ENCODE data around the gene SOX1. TPM values are rescaled to one million over a fixed set of nuclear protein-coding genes. Genes with fewer than 3 reads are reported as not detected.

Gene SOX1
- polyA plus RNA-seq, 4 donors: not detected

DNA sequence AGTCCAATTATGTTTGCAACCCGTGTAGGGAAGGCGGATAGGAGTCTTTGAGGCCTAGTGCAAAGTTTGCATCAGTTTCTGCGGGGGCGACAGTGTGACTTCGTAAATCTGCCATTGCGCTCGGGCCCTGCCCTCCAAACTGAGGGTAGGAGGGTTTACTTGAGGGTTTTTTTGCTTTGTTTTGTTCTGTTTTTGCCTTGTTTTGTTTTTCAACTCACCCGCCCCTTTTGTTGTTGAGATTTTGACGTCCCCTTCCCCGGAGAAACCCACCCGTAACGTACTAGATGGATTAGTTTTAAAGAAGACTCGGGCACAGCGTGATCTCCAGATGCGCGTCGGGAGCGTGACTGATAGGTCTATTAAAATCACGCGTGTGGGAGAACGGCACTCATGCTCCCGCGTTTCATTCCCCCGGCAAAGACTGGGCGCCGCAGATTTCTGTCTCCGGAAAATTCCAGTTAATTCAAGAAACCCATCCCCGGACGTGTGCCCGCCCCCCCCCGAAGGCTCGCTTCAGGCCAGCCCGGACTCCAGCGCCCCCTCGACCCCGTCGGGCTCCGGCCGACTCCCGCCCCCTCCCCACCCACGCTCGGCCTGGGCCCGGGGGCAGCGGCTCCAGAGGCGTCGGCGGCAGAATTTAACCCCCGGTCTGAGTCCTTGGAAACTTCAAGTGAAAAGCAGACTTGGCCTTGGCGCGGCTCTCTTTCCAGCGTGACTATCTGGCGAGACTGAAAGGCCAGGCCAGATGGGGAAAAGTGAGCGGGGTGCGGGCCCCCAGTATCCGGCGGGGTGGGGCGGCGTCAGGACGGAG is 5.0 kb downstream of the SOX1 start:
- DNase-seq (ENCODE audit: low read depth in 4 of 4, low spot score in 2 of 4): no peak

DNA sequence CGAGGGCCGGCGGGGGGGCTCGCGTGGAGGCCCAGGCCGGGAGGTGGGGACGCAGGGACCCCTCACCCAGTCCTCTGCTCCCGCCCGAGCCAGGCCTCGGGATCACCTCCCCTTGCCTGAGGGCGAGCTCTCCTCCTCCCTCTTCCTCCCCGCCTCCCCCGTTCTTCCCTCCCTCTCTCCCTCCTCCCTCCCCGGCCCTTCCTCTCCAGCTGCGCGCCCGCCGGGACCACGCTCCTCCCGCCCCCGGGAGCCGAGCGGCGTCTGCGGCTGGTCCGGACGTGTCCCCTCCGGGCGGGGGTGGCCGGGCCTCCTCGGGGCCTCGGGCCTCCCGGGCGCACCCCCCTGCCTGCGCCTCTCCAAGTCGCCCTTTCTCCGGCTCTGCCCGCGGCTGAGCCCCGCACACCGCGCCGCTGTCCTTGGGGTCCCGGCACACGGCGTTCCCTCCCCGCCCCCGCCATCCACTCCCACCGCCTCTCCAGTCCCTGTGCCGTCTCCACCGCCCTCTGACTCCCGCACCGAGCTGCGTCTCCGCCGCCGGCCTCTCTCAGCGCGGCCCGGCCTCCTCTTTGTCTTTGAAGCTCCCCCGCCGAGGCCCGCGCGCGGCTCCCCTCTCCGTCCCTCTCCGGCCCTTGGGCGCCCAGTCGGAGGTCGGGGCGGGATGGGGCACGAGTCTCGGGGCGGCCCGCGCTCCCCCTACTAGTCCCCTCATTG is 5.7 kb downstream of the SOX1 start:
- no peak for DNase-seq (ENCODE audit: low read depth in 4 of 4, low spot score in 2 of 4)

DNA sequence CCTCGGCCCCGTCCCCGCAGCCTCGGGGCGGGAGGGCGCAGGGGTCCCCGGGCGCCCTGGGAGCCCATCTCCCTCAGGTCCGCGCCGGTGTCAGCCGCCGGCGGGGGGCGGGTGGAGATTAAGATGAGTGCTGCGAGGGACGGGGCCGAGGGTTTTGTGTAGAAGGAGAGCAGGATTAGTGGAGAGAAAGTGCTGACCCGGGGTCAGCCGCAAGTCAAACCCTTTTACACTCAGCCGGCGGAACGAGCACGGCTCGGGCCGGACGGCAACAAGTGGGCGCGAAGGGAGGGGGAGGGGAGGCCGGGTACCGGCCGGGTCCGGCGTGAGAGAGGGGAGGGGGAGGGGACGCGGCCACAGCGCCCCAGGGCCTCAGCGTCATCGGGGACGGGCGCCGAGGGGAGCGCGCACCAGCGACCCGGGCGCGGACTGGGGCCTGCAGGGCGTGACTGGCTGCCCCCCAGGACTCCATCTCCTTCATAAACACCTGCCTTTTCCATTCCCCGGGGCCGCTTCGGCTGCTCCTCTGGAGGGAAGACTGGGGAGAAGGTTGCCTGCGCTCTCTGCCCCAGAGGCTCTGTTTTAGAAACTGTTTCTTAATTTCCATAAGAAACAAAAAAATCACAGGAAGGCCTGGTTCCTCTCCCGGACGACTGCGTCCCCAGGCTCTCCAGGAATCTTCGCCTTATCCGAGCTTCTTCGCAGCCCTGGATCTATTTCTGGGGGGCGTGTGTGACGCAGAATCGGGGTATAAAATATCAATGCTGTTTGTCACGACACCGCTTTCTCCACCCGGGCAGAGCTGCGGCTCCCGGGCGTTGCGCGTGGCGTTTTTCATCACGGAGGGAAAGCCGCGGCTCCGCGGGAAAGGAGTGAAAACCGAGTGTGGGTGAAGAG is 6.5 kb downstream of the SOX1 start:
- DNase-seq (ENCODE audit: low read depth in 4 of 4, low spot score in 2 of 4): no peak

DNA sequence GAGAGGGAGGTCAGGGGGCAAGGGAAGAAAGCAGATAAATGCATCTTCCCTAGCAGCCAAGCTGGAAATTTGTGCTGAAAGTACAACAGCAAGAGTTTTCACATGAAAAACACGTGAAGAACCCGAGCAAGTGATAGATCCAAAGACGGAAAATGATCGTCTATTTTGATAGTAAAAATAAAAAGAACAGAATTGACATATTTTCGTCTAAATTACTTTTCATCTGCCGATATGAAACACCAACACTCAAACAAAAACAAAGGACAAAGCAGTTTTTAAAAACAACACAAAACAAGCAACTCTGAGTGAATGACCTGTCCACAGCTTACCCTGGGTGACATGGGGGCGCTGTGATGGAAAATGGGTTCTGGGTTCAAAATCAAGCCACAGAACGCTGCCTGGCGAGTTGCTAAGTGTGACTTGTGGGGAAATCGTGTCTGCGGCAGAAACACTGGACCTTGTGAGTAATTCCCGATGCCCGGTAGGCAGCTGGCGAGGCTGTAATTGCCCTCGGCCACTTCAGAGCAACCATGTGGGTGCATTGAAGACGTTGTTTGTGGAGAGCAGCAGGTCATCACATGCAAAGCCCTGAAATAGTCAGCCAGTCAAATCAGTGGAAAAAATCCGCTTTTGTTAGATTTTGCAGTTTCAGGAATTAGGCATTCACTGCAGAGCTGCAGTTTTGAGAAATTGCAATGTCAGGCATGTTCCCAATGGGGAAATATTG is 7.4 kb downstream of the SOX1 start:
- no peak for DNase-seq (ENCODE audit: low read depth in 4 of 4, low spot score in 2 of 4)

DNA sequence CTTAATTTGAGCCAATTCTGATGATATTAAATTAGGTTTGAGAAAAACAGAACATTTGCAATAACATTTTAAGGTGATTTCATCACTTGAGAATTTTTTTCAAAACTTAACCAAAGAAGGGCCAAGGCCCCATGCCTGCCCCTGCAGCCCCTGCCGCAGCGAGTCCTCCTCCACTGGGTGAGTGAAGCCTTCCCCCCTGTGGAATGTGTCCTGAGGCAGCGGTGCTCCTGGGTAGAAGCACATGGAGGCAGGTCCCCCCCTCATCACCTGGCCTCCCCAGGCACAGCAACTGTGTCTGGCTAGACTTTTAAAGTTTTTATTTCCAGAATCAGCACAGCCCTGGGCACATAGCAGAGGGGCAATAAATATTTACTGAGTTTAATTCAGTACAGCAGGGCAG is 10.8 kb downstream of the SOX1 start:
- no peak for DNase-seq (ENCODE audit: low read depth in 4 of 4, low spot score in 2 of 4)

DNA sequence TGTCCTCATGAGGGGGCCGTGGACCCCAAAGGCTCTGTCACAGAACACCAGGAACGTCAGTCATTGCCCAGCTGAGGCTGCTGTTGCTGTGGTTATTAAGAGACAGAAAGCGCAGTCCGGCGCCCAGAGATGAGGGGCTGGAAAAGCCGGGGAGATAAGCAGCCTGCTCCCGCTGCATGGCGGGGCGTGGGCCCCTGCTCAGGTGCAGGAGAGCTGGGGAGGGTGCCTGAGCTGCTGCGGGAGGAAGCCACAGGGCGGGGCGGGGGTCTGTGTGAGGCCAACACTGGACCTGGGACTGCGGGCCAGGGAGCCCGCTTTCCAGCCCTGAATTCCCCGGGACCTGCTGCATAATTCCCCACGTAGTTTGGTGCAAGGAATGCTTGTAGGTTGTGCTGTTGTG is 11.3 kb downstream of the SOX1 start:
- no peak for DNase-seq (ENCODE audit: low read depth in 4 of 4, low spot score in 2 of 4)

DNA sequence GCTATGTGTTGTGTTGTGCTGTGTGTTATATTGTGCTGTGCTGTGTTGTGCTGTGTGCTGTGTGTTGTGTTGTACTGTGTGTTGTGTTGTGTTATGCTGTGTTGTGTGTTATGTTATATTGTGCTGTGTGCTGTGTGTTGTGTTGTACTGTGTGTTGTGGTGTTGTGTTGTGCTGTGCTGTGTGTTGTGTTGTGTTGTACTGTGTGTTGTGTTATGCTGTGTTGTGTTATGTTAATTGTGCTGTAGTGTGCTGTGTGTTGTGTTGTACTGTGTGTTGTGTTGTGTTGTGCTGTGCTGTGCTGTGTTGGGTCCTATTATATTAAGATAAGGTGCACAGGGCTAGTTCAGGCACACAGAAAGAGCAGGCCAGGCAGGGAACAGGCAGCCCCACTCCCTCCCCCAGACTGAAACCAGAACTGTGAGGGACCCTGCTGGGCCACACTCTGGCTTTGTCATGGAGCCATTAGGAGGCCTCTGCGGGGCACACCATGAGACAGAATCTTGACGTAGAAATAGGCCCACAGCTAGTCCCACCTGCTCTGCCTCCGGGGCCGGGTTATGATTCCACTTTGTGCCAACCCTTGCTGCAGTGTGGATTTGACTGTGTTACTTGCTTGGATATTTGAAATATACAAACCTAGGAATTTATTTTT is 12.1 kb downstream of the SOX1 start:
- DNase-seq (ENCODE audit: low read depth in 4 of 4, low spot score in 2 of 4): no peak

DNA sequence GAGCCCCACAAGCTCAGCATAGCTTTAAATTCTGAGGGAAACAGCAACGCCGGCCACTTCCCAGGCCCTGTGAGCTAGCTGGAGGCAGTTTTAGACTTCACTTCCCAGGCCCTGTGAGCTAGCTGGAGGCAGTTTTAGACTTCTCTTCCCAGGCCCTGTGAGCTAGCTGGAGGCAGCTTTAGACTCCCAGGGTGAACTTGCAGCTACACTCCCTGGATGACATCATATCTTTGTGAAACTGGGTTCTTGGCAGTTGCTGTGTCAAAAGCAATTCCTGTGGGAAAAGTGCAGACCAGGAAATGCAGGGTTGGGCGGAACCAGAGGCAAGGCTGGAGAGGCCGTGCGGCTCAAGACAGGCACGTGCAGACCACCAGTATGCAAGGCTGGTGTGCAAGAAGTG is 12.7 kb downstream of the SOX1 start:
- no peak for DNase-seq (ENCODE audit: low read depth in 4 of 4, low spot score in 2 of 4)

DNA sequence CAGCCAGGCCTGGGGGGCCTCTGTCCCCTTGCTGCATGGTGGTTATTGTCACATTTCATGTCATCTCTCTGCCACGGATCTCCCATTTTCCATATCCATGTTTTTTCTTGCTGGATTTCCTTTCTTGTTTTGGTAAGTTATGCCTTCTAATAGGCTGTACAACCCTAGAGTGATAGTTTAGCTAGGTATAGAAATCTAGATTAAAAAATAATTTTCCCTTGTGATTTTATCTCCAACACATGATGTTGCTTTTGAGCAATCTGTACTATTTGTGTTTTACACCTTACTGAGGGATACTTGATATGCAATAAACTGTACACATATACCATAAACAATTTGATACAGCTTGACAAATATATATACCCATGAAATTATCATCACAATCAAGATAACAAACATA is 17.0 kb downstream of the SOX1 start:
- DNase-seq (ENCODE audit: low read depth in 4 of 4, low spot score in 2 of 4): no peak

DNA sequence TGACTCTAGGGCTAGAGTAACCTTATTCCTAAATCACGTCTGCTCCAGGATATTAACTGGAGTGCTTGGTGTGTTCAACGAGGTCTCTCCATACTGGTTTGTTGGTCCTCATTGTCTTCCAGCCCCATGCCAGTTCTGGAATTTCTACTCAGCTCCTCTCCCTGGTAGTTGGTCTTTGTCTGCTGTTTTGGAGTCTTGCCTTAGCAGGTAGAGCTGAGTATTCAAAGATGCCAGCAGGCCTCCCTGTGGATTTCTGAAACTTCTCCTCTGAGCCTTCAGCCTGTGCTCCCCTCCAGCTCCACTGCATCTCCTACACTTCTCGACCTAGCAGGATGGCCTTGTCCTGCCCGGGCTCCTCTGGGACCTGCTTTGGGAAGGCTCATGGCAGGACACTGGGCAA is 25.5 kb downstream of the SOX1 start:
- DNase-seq (ENCODE audit: low read depth in 4 of 4, low spot score in 2 of 4): no peak

DNA sequence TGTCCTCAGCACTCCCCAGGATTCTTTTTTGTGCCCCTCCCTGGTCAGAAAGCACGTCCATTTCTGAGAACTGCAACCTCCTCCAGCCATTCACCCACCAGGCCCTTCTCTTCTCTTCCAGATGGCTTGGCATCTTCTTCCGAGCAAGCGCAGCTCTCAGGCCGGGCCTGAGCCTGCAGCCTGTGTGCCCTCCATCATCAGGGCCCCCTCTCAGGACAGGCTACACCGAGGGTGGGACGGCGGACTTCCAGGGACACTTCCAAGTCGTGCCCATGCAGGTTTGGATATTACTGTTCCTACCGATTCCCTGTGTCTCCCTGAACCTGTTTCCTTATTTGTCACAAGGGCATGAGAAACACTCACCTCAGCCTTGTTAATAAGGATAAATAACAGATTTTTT is 28.4 kb downstream of the SOX1 start:
- no peak for DNase-seq (ENCODE audit: low read depth in 4 of 4, low spot score in 2 of 4)

DNA sequence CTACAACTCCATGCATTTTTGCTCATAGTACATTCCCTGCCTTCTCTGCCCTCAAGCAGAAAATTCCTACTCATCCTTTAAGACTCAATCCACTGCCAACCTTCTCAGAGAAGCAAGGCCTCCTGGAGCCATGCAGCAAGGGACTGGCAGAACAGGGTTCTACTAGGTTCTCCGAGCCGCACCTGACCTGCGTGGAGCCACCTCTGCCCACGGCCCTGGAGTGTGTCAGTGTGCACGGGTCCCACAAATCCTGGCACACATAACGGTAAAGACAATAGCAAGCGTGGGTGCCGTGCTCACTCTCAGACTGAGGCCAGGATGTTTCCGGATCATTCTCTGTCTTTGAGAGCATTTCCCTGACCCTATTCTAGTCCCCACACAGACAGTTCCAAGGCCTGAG is 30.0 kb downstream of the SOX1 start:
- no peak for DNase-seq (ENCODE audit: low read depth in 4 of 4, low spot score in 2 of 4)

DNA sequence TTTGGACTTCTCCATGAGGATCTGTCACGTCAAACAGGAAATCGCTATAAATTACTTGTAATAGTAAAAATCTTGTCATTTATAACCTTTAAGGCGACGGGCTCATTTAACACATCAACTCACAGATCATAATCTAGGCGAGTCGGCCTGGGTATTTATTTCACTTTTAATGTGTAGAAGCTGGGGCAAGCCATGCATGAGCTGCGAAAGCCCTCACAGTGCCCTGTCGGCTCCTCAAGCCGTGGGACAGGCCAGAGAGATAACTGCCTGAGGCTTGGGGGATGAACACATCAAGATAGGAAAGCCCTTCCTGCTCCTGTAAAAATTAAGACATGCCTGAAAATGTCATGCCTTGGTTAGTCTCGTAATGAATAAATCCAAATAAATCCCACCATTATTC is 30.8 kb downstream of the SOX1 start:
- no peak for DNase-seq (ENCODE audit: low read depth in 4 of 4, low spot score in 2 of 4)

DNA sequence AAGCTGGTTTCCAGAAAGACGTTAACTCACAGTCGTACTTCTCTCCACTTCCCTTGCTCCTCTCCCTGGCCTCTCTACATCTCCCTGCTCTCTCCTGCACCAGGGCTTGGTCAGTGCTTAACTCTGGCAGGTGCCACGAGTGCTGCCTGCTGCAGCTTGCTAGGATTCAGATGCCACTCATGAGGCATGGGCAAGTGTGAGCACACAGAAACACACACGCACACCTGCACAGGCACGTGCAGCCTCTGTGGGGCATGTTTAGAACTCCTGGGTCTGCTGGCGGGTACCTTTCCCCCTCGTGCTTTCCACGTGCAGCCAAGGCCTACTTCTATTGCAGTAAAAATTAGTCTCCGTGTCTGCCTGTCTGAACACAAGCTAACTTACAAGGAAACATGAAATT is 31.8 kb downstream of the SOX1 start:
- no peak for DNase-seq (ENCODE audit: low read depth in 4 of 4, low spot score in 2 of 4)

DNA sequence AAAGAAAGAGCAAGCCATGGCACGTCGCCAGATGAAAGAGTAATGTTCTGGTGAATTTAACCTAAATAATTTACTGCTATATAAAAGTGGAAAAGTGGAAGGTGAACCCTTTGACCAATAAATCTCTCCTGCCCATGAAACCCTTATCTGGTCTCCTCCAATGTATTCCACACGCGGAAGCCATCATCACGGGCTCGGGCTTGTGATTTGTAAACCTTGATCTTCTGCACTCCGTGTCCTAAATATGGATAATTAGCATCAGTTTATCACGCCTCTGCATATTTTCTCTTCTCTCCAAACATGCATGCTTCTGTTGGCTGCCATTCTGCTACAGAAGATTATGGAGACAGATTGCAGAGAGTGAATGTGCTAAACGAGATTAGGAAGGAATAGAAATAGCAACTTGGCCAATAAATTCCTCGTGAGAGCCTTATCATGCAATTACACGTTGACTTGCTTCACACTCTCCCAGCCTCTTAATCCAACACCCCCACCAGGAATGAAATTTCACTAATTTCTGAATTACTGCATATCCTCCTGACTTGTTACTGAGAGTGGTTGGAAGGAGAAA is 34.5 kb downstream of the SOX1 start:
- no peak for DNase-seq (ENCODE audit: low read depth in 4 of 4, low spot score in 2 of 4)

DNA sequence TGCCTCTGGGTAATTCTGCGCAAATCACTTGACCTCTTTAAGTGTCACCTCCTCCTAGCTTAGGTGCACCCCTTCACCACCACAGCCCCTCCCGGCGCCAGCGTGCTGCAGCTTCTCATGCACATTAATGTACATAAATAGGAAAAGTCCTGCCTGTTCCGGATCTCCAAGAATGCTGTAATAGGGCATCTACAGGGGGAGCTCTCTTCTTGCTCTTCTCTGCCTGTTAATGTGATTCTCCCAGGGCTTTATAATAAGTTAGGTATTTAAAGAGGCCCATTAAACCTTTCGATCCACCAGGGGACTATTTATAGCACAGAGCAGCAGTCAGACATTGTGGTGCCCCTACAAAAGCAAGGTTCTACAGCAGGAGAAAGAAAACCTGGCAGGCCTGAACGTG is 35.3 kb downstream of the SOX1 start:
- DNase-seq (ENCODE audit: low read depth in 4 of 4, low spot score in 2 of 4): no peak

DNA sequence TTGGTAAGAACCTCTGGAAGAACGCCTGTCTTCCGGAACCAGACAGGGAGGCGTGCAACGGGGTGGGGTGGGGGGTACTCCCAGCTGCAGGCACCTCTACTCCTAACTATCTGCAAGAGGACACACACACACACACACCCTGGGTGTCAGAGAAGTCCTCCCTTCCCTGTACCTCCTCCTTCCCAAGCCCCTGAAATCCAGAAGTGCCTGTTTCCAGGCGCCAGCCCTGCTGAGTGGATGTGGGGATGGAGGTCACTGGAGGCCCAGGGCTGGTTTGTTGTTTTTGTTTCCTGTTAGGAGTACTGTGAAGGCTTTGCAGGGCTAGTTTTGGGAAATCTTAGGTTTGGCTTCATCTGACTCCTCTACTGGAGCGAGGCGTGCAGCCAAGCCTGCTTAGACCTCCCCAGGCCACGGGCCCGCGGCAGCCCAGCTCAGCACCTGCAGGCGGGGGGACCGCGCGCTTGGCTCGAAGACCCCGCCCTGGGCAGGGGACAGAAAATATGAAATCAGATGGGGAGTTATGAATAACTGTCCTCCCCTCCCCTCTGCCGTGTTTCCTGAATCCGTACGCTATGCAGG is 36.4 kb downstream of the SOX1 start:
- DNase-seq (ENCODE audit: low read depth in 4 of 4, low spot score in 2 of 4): no peak

DNA sequence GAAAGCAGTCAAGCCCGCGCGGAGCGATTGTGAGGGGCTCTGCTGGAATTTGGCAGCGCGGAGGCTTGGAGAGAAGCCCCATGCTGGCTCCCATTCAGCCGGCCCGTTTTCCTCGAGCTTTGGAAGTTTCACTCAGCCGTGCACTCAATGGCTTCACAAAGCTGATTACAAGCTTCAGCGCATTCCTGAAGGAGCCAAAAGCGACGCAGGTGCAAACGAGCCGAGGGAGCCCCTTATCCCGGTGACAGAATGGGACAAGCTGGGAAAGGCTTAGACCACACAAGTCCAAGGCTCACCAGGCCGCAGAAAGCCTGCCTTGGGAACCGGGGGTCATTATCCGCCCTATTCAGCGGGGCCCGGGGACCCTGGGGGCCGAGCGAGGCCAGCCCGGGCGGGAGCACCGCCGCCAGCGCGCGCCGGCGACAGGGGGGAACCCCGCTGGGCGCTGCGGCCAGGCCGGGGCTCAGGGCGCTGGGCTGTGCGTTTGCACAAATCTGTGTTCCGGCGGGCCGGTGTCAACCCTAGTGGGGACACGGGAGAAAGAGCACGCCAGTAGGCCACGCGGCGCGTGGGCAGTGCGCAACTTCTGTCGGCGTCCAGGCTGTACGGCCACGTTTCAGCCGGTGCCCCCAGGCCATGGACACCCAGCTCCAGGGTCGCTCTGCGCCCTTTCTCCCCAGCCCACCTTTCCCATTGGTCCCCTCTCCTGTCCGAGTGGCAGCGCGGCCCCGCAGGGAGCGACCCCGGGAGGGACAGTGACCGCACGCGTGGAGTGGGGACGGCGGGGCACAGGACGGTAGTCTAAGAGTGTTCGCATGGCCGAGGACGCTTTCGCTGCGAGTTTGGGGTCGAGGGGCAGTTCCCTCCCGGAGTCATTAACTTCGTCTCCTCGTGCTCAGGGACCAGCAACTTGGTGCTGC is 37.3 kb downstream of the SOX1 start:
- no peak for DNase-seq (ENCODE audit: low read depth in 4 of 4, low spot score in 2 of 4)

DNA sequence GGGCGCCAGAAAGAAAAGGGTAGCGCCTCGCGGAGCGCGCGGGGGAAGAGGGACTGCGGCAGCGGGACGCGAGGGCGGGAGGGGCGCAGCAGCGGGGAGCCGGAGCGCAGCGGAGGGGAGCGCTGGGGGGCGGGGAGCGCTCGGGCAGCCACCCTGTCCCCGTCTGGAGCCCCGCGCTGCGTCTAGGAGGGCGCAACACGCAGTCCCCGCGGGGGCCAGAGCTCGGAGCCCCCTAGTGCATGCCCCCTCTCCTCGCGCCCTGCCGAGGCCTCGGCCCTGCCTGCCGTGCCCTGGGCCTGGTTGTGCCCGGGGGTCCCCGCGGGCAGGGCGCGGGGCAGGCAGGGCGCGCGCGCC is 37.9 kb downstream of the SOX1 start:
- no peak for DNase-seq (ENCODE audit: low read depth in 4 of 4, low spot score in 2 of 4)
